Prostate gland (tissue), 2 donors: ENCODE data around the gene PMM1.

ENCODE experiments used
- CTCF ChIP-seq, 4 experiments: fragments of 200-600 bp in 2 of 4; fragments of 450-650 bp in 2 of 4; sonication (generic) in 2 of 4; IDR thresholded peaks; 1 replicate in 3 of 4; 2 replicates in 1 of 4; pipeline ENCODE4 v1.5.1; 2016 to 2019; ENCODE audit warnings: antibody characterized with exemption in 4 of 4, mild to moderate bottlenecking in 2 of 4, moderate library complexity in 2 of 4
- POLR2A ChIP-seq: fragments of 450-650 bp; IDR thresholded peaks from one replicate; pipeline ENCODE4 v1.6.1; 2016; ENCODE audit warnings: antibody characterized with exemption, mild to moderate bottlenecking
- POLR2AphosphoS5 ChIP-seq: sonication (generic); formaldehyde crosslinking; IDR thresholded peaks from one replicate; pipeline ENCODE4 v1.6.1; 2017; ENCODE audit warnings: antibody characterized with exemption

- TF ChIP-seq POLR2A (no peak), CTCF (IDR thresholded peaks at IDR 0.05) (no peak), POLR2AphosphoS5 (no peak)
These were observed 55.4 kb downstream of the PMM1 start for GRCh38 chr22:41534219-41534618.
